GM19025 (cell line): ENCODE results near the gene DENND2D.

Experiments
- ATAC-seq: cut with Tn5 transposase; IDR thresholded peaks from one replicate; pipeline ENCODE4 v1.9.1; 2021; ENCODE audit warnings: mild to moderate bottlenecking, low read depth, moderate library complexity; ENCODE audit not compliant: unreplicated experiment

DENND2D gene

GRCh38 chr1:111183308-111184069, 17.0 kb downstream of the DENND2D start:
- ATAC-seq, result no peak

DNA sequence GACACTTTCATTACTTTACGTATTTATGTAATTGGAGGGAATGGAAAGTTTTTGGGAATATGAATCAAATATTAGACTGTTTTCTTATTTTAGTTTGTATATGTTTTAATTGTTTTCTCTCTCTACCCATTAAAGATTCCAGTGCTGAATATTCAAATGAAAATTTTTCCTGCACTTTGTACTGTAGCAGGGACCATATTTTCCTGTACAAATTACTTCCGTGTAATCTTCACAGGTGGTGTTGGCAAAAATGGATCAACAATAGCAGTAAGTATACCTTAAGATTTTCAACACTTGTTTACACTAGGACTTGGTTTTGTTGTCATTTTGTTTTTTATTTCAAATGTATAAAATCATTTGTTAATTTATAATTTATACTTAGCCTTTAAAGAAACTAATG, 18.4 kb downstream of the DENND2D start:
- no peak for ATAC-seq

GRCh38 chr1:111179968-111180533, 20.4 kb downstream of the DENND2D start:
- no peak for ATAC-seq

- no peak for ATAC-seq
Measured at GRCh38 chr1:111176678-111177077, 23.8 kb downstream of the DENND2D start.

DNA sequence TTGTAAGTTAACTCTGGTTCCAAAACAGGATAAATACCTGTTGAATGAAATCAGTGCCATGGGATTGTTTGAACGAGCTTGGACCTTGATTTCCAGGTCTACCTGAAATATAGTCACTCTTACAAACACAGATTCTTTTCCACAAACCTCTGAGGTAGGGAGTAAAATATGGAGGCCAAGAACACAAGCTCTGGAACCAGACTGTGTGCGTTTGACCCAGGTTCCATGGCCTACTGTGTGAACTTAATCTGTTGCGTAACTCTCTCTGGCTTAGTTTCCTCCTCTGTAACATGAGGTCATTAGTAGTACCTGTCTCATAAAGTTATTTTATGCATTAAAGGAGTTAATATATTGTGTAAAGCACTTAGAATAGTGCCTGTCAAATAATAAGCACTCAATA, 25.1 kb downstream of the DENND2D start:
- no peak for ATAC-seq

DNA sequence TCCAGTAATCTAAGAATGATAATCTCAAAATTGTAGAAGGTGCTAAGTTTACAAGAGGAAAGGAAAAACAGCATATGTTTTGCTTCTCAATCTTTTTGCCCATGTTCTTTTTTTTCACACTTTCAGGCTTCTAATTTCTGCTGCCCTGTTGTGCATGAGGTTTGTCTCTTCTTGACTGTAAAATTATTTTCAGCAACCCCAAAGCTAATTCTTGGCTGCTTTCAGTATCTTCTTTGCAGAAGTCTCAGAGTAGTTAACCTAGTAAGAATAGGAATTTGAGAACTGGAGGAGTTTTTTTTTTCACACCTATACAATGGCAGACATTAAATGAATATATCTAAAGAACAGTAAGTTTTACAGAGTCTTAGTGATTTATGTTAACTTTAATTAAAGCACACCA, 26.4 kb downstream of the DENND2D start:
- ATAC-seq, result no peak

DNA sequence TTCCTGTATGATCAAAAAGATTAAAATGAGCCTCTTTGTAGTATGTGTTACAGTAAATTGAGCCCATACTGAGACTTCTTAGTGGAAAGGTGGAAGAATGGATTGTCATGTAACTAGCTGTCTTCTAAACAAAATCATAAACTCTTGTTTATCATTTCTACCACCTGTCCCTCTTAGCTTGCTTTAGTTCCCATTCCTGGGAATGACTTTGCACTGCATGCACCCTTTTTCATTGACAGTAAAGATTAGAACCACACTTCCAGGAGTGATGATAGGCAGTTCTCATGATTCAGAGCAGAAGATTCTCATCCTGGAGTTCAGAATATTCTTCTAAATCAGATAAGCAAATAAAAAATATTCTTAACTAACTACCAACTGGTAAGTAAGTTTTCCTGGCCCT, 28.0 kb downstream of the DENND2D start:
- no peak for ATAC-seq

DNA sequence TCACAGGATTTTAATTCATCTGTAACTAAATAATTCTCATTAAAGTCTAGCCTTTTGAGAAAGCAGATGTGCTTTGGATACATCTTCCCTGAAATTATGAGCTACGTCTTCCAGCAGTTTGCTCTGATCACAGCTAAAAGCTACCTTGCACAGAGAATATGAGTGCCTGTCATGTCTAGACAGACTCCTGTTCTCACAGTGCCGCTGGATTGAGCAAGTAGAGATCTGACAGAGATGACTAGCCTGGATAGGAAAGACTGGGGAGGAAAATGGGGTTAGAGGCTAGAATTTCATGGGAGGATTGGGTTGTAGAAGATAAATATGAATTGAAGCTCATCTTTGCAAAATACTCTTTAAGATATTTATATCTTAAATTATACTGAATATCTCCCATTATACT, 36.3 kb downstream of the DENND2D start:
- ATAC-seq, result no peak

GRCh38 chr1:111163363-111163762, 37.1 kb downstream of the DENND2D start:
- ATAC-seq, result no peak

GRCh38 chr1:111162488-111162880, 38.0 kb downstream of the DENND2D start:
- no peak for ATAC-seq

GRCh38 chr1:111161843-111162487, 38.5 kb downstream of the DENND2D start:
- ATAC-seq, result no peak

DNA sequence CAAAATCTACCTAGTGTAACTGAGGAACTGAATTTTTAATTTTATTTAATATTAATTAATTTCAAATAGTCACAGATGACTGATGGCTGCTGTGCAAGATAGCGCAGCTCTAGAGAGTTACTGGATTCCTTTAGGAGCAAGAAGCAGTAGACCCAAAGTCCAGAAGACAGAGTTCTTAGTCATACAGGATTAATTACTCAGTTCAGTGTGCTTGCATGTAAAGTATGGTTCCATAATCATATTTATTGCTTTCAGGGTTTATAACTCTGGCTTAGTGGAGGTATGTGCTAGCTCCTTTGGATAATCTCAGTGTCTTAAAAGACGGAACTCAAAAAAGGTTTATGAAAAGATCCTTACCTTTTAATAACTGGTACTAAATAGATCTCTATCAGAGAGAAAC, 43.0 kb downstream of the DENND2D start:
- ATAC-seq, result no peak

GRCh38 chr1:111154021-111154999, 46.1 kb downstream of the DENND2D start:
- ATAC-seq, result no peak

- ATAC-seq, result no peak
Measured at GRCh38 chr1:111151838-111152237, 48.6 kb downstream of the DENND2D start.

DNA sequence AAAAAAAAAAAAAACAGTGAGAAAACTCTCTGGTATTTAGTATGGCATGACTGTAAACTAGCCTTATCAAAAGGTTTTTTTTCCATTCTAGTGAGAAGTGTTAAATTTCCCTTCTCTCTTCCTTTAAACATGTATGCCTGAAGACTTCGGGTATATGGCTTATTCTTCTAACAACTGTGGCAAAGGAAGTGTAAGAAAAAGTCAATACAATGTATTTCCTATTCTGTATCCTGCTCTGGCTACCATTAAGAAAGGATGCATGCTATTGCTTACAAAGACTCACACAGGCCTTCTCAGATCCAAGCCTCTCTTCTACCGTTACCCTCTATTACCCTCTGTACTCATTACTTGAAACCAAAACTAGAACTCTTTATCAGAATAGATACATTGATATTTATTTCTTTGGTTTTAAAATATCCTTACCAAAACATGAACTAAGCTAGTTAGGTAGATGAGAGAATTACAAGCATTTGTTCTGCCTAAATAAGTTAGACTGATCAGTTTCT, 52.0 kb downstream of the DENND2D start:
- ATAC-seq, result no peak

GRCh38 chr1:111147948-111148347, 52.5 kb downstream of the DENND2D start:
- ATAC-seq, result no peak

- no peak for ATAC-seq
Measured at GRCh38 chr1:111145963-111146768, 54.3 kb downstream of the DENND2D start.

DNA sequence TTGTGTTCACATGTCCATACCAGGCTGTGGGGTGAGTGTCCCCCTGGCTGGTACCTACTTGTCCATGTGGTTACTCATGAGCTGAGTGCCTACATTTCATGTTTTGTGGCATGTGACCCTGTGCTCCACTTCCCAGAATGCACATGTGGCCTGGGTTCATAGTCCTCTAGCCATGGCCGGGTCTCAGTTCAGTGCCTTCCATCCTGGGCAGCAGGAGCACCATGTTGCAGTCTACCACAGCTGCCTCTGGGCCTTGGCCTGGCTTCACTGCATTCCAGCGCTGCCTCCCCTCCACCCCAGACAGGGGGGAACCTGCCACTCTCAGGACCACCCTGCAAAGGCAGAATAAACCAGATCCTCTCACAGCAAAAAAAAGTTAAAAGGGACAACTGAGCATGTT, 54.9 kb downstream of the DENND2D start:
- no peak for ATAC-seq

DNA sequence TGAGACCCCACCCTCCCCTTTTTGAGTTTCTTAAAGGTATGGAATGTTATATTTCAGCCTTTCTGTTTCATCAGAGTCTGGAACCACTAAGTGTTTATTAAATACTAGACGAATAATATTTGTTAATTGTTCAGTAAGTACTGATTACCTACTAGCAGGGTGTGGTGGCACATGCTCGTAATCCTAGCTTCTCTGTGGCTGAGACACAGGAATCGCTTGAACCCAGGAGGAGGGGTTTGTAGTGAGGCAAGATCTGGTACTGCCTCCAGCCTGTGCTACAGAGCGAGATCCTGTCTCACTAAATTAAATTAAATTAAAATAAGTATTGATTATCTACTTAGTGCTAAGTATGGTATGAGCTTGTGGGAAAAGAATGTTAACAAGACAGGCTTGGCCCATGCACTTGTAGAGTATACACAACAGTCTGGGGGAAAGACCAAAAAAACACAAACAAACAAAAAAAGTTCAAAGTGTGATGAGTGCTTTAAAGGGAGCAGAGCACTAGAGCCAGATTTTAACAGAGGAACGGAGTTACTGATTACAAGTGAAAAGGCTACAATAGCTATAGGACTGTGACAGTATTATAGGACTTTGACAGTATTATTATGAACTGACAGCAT, 58.0 kb downstream of the DENND2D start:
- ATAC-seq, result no peak
